ENCODE data around the gene KLHL18.

The KLHL18 gene

DNA sequence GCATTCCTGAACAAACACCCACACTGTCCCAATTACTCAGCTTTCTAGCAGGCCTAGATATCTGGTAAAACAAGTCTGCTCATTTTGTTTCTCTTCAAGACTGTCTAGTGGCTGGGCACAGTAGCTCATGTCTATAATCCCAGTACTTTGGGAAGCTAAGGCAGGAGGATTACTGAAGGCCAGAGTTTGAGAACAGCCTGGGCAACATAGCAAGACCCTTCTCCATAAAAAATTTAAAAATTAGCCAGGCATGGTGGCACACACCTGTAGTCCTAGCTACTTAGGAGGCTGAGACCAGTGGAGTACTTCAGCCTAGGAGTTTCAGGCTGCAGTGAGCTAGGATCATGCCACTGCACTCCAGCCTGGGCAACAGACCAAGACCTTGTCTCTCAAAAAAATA, 91.8 kb downstream of the KLHL18 start:
- TF ChIP-seq, protein P1, sequence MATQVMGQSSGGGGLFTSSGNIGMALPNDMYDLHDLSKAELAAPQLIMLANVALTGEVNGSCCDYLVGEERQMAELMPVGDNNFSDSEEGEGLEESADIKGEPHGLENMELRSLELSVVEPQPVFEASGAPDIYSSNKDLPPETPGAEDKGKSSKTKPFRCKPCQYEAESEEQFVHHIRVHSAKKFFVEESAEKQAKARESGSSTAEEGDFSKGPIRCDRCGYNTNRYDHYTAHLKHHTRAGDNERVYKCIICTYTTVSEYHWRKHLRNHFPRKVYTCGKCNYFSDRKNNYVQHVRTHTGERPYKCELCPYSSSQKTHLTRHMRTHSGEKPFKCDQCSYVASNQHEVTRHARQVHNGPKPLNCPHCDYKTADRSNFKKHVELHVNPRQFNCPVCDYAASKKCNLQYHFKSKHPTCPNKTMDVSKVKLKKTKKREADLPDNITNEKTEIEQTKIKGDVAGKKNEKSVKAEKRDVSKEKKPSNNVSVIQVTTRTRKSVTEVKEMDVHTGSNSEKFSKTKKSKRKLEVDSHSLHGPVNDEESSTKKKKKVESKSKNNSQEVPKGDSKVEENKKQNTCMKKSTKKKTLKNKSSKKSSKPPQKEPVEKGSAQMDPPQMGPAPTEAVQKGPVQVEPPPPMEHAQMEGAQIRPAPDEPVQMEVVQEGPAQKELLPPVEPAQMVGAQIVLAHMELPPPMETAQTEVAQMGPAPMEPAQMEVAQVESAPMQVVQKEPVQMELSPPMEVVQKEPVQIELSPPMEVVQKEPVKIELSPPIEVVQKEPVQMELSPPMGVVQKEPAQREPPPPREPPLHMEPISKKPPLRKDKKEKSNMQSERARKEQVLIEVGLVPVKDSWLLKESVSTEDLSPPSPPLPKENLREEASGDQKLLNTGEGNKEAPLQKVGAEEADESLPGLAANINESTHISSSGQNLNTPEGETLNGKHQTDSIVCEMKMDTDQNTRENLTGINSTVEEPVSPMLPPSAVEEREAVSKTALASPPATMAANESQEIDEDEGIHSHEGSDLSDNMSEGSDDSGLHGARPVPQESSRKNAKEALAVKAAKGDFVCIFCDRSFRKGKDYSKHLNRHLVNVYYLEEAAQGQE (IDR thresholded peaks at IDR 0.05; ENCODE audit: insufficient read depth in 1 of 2, low read depth in 2 of 2, low read length in 2 of 2) = no peak
- TF ChIP-seq FOXP2 (optimal IDR thresholded peaks at IDR 0.05; ENCODE audit: borderline replicate concordance, extremely low read depth, extremely low read length, insufficient read depth) (no peak), POLR2AphosphoS5 (IDR thresholded peaks at IDR 0.05; ENCODE audit: low read depth, low read length) (no peak), SIN3A (IDR thresholded peaks at IDR 0.05; ENCODE audit: borderline replicate concordance, insufficient read depth, low read length) (no peak), TAF1 (IDR thresholded peaks at IDR 0.05; ENCODE audit: borderline replicate concordance, insufficient read depth, low read length) (no peak)

DNA sequence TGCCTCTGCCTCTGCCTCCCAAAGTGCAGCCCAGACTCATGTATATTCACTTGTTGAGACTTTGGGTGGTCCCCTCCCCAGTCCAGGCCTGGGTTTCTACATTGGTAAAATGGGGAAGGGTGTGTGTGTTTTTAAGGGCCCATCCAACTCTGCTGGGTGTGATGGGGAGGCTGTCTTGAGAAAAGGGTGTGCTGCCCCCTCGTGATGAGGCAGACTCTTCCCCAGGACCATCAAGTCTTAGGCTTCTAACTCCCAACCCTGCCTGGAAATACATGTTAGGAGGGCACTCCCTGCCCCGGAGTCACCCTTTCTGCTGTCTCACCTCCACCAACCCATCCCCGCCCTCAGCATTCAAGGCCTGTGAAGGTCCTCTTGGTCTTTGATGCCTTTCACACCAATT, 93.6 kb downstream of the KLHL18 start:
- TF ChIP-seq TAF1 (IDR thresholded peaks at IDR 0.05; ENCODE audit: borderline replicate concordance, insufficient read depth, low read length) (no peak), SIN3A (IDR thresholded peaks at IDR 0.05; ENCODE audit: borderline replicate concordance, insufficient read depth, low read length) (no peak), POLR2AphosphoS5 (IDR thresholded peaks at IDR 0.05; ENCODE audit: low read depth, low read length) (no peak), FOXP2 (optimal IDR thresholded peaks at IDR 0.05; ENCODE audit: borderline replicate concordance, extremely low read depth, extremely low read length, insufficient read depth) (no peak)
- TF ChIP-seq, protein P1 (IDR thresholded peaks at IDR 0.05; ENCODE audit: insufficient read depth in 1 of 2, low read depth in 2 of 2, low read length in 2 of 2) = no peak

DNA sequence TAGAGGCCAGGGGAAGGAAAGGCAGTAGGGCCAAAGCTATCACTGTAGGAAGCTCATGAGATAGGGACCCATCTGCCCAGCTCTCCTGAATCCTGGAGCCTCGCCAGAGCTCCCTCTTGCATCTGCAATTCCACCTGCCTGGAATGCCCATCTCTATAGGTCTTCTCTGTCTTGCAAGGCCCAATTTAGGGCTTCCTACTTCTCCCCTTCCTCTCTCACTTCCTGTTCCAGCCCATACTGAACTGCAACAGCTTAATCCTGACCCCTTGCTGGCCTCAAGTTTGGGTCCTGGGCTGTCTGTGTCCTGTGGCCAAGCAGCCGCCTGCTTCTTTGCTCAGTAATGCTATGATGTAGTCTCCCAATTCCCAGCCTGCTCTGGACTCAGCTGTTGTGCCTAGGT, 94.4 kb downstream of the KLHL18 start:
- no peak for TF ChIP-seq SIN3A (IDR thresholded peaks at IDR 0.05; ENCODE audit: borderline replicate concordance, insufficient read depth, low read length)
- no peak for TF ChIP-seq POLR2AphosphoS5 (IDR thresholded peaks at IDR 0.05; ENCODE audit: low read depth, low read length)
- TF ChIP-seq TAF1 (IDR thresholded peaks at IDR 0.05; ENCODE audit: borderline replicate concordance, insufficient read depth, low read length) = no peak
- TF ChIP-seq FOXP2 (optimal IDR thresholded peaks at IDR 0.05; ENCODE audit: borderline replicate concordance, extremely low read depth, extremely low read length, insufficient read depth) = no peak
- TF ChIP-seq, protein P1 (IDR thresholded peaks at IDR 0.05; ENCODE audit: insufficient read depth in 1 of 2, low read depth in 2 of 2, low read length in 2 of 2) = no peak

DNA sequence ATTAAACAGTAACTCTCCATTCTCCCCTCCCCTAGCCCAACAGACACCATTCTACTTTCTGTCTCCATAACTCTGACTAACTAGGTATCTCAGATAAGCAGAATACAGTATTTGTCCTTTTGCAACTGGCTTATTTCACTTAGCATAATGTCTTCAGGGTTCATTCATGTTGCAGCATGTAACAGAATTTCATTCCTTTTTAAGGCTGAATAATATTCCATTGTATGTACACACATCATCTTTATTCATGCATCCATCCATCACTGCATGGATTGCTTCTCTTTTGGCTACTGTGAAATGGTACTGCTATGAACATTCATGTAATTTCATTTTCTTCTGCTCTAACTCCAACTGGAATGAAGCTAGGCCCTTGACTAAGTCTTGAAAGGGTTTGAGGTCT, 96.1 kb downstream of the KLHL18 start:
- TF ChIP-seq, protein P1 (IDR thresholded peaks at IDR 0.05; ENCODE audit: insufficient read depth in 1 of 2, low read depth in 2 of 2, low read length in 2 of 2) = no peak
- TF ChIP-seq TAF1 (IDR thresholded peaks at IDR 0.05; ENCODE audit: borderline replicate concordance, insufficient read depth, low read length) = no peak
- no peak for TF ChIP-seq POLR2AphosphoS5 (IDR thresholded peaks at IDR 0.05; ENCODE audit: low read depth, low read length)
- TF ChIP-seq SIN3A (IDR thresholded peaks at IDR 0.05; ENCODE audit: borderline replicate concordance, insufficient read depth, low read length) = no peak
- no peak for TF ChIP-seq FOXP2 (optimal IDR thresholded peaks at IDR 0.05; ENCODE audit: borderline replicate concordance, extremely low read depth, extremely low read length, insufficient read depth)

DNA sequence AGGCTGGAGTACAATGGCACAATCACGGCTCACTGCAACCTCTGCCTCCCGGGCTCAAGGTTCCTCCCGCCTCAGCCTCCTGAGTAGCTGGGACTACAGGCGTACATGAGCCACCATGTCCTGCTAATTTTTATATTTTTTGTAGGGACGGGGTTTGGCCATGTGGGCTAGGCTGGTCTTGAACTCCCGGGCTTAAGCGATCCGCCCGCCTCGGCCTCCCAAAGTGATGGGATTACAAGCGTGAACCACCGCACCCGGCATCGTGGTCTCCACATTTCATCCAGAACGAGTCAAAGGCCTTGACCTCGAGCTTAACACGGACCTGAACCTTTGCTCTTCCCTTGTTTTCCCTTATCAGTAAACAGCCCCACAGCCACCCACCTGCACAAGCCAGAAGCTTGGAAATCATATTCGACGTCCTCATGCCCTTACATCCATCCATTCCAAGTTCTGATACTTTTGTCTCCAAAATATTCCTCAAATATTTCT, 96.7 kb downstream of the KLHL18 start:
- TF ChIP-seq, protein P1 (IDR thresholded peaks at IDR 0.05; ENCODE audit: insufficient read depth in 1 of 2, low read depth in 2 of 2, low read length in 2 of 2) = no peak
- TF ChIP-seq POLR2AphosphoS5 (IDR thresholded peaks at IDR 0.05; ENCODE audit: low read depth, low read length) = no peak
- TF ChIP-seq TAF1 (IDR thresholded peaks at IDR 0.05; ENCODE audit: borderline replicate concordance, insufficient read depth, low read length) = no peak
- TF ChIP-seq FOXP2 (optimal IDR thresholded peaks at IDR 0.05; ENCODE audit: borderline replicate concordance, extremely low read depth, extremely low read length, insufficient read depth) = no peak

Measured in PFSK-1 (cell line).